ENCODE measurements around the gene C16orf96. TPM values are rescaled to one million over a fixed set of nuclear protein-coding genes. Genes with fewer than 3 reads are reported as not detected.

C16orf96 gene
- total RNA-seq, 1 donor from 2014 or later, result 0.11 TPM

- TF ChIP-seq EZH2 (IDR thresholded peaks at IDR 0.05), result no peak
- TF ChIP-seq EZH2phosphoT487 (IDR thresholded peaks at IDR 0.05), result no peak
- TF ChIP-seq, protein P1, sequence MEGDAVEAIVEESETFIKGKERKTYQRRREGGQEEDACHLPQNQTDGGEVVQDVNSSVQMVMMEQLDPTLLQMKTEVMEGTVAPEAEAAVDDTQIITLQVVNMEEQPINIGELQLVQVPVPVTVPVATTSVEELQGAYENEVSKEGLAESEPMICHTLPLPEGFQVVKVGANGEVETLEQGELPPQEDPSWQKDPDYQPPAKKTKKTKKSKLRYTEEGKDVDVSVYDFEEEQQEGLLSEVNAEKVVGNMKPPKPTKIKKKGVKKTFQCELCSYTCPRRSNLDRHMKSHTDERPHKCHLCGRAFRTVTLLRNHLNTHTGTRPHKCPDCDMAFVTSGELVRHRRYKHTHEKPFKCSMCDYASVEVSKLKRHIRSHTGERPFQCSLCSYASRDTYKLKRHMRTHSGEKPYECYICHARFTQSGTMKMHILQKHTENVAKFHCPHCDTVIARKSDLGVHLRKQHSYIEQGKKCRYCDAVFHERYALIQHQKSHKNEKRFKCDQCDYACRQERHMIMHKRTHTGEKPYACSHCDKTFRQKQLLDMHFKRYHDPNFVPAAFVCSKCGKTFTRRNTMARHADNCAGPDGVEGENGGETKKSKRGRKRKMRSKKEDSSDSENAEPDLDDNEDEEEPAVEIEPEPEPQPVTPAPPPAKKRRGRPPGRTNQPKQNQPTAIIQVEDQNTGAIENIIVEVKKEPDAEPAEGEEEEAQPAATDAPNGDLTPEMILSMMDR (IDR thresholded peaks at IDR 0.05), result no peak
- Mint-ChIP-seq H3K4me1 (peaks cover 4% of the 10 kb centered on the region), H3K27ac (no peak overlapping the region)
Observed at GRCh38 chr16:4588386-4588785, 32.2 kb downstream of the C16orf96 start.

GRCh38 chr16:4588961-4589360, 32.8 kb downstream of the C16orf96 start:
- H3K4me3 ChIP-seq, result no peak overlapping the region
- no peak overlapping the region for H2AFZ ChIP-seq (replicated peaks)
- no peaks in the 10 kb centered on the region for H3F3A ChIP-seq (ENCODE audit: low read depth)
- H3K27ac ChIP-seq, result no peak overlapping the region
- peaks cover 9% of the 10 kb centered on the region for H3K4me1 ChIP-seq
- no peaks in the 10 kb centered on the region for H3K79me2 ChIP-seq (ENCODE audit: low read depth)
- no peaks in the 10 kb centered on the region for H3K36me3 ChIP-seq
- Mint-ChIP-seq H3K36me3 (peaks cover 2% of the 10 kb centered on the region), H3K4me3 (no peak overlapping the region), H3K9me3 (peaks cover 2% of the 10 kb centered on the region), H3K27me3 (ENCODE audit: insufficient read depth, low read depth) (peaks cover 6% of the 10 kb centered on the region), H3K27ac (no peak overlapping the region), H3K4me1 (peaks cover 4% of the 10 kb centered on the region)
- no peaks in the 10 kb centered on the region for H3K27me3 ChIP-seq
- no peaks in the 10 kb centered on the region for H4K20me1 ChIP-seq (ENCODE audit: low read depth)
- DNase-seq (ENCODE audit: low spot score), result no peak
- TF ChIP-seq, protein P1 (IDR thresholded peaks at IDR 0.05), result no peak
- TF ChIP-seq EZH2 (IDR thresholded peaks at IDR 0.05) (no peak), EZH2phosphoT487 (IDR thresholded peaks at IDR 0.05) (no peak)
- no peak overlapping the region for H3K9ac ChIP-seq
- H3K9me3 ChIP-seq (ENCODE audit: low read depth), result no peaks in the 10 kb centered on the region
- no peak overlapping the region for H3K4me2 ChIP-seq

More at GRCh38 chr16:4588386-4588785, 32.2 kb downstream of the C16orf96 start:
- Mint-ChIP-seq H3K27me3 (ENCODE audit: insufficient read depth, low read depth) (peaks cover 6% of the 10 kb centered on the region), H3K36me3 (peaks cover 2% of the 10 kb centered on the region), H3K4me3 (no peak overlapping the region), H3K9me3 (peaks cover 2% of the 10 kb centered on the region)
- H3F3A ChIP-seq (ENCODE audit: low read depth), result no peaks in the 10 kb centered on the region
- H3K4me1 ChIP-seq, result peaks cover 9% of the 10 kb centered on the region
- no peak overlapping the region for H3K27ac ChIP-seq
- no peak overlapping the region for H3K4me2 ChIP-seq
- DNase-seq (ENCODE audit: low spot score), result no peak
- no peaks in the 10 kb centered on the region for H3K36me3 ChIP-seq
- no peaks in the 10 kb centered on the region for H3K9me3 ChIP-seq (ENCODE audit: low read depth)
- H3K9ac ChIP-seq, result no peak overlapping the region
- no peaks in the 10 kb centered on the region for H3K79me2 ChIP-seq (ENCODE audit: low read depth)
- no peak overlapping the region for H2AFZ ChIP-seq (replicated peaks)
- H4K20me1 ChIP-seq (ENCODE audit: low read depth), result no peaks in the 10 kb centered on the region
- H3K27me3 ChIP-seq, result no peaks in the 10 kb centered on the region
- H3K4me3 ChIP-seq, result no peak overlapping the region

DNA sequence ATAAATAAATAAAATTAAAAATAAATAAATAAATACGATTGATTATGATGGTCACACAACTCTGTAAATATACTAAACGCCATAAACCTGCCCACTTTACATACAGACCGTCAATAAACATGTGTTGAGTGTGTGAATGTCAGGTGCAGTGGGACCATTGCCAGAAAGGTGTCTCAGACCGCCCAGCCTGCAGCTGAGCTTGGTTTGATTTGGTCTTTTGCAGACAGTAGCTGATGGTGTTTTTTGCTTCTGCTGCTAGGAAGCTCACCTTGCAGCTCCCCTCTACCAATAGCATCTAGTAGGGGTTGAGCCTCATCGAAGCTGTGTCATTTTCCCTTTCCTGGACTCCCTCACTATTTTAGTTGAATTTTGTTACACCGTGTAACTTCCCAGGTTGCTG, 35.1 kb downstream of the C16orf96 start:
- H3K36me3 ChIP-seq, result no peaks in the 10 kb centered on the region

More for the DNA sequence above, 35.1 kb downstream of the C16orf96 start:
- Histone ChIP-seq H3K4me1 (peaks cover 9% of the 10 kb centered on the region), H3K4me2 (no peak overlapping the region), H3K79me2 (ENCODE audit: low read depth) (no peaks in the 10 kb centered on the region), H3K4me3 (no peak overlapping the region), H3K9me3 (ENCODE audit: low read depth) (no peaks in the 10 kb centered on the region), H3K9ac (no peak overlapping the region), H2AFZ (replicated peaks) (no peak overlapping the region), H3K27me3 (no peaks in the 10 kb centered on the region), H4K20me1 (ENCODE audit: low read depth) (no peaks in the 10 kb centered on the region), H3F3A (ENCODE audit: low read depth) (no peaks in the 10 kb centered on the region), H3K27ac (no peak overlapping the region)
- Mint-ChIP-seq H3K27ac (no peak overlapping the region), H3K36me3 (peaks cover 2% of the 10 kb centered on the region), H3K4me3 (no peak overlapping the region), H3K27me3 (ENCODE audit: insufficient read depth, low read depth) (peaks cover 7% of the 10 kb centered on the region), H3K4me1 (peaks cover 4% of the 10 kb centered on the region), H3K9me3 (peaks cover 2% of the 10 kb centered on the region)
- DNase-seq (ENCODE audit: low spot score), result no peak
- TF ChIP-seq EZH2 (IDR thresholded peaks at IDR 0.05), result no peak
- TF ChIP-seq EZH2phosphoT487 (IDR thresholded peaks at IDR 0.05), result no peak
- TF ChIP-seq, protein P1 (IDR thresholded peaks at IDR 0.05), result no peak
